HG02610 (cell line): ENCODE data around the gene NAGLU.

Experiments used
- ATAC-seq: cut with Tn5 transposase; IDR thresholded peaks from one replicate; pipeline ENCODE4 v1.9.1; 2021; ENCODE audit warnings: mild to moderate bottlenecking, moderate library complexity; ENCODE audit not compliant: unreplicated experiment

The NAGLU gene

GRCh38 chr17:42563143-42563509, 27.1 kb downstream of the NAGLU start:
- no peak for ATAC-seq

- ATAC-seq = no peak
These were observed 27.5 kb downstream of the NAGLU start for GRCh38 chr17:42563543-42563942.

- ATAC-seq = no peak
These were observed 27.9 kb downstream of the NAGLU start for GRCh38 chr17:42563950-42564349.

GRCh38 chr17:42564815-42565522, 28.9 kb downstream of the NAGLU start:
- no peak for ATAC-seq

- ATAC-seq = no peak
These were observed 29.6 kb downstream of the NAGLU start for GRCh38 chr17:42565523-42566214.

- no peak for ATAC-seq
These were observed 30.3 kb downstream of the NAGLU start for GRCh38 chr17:42566215-42566882.

- ATAC-seq = peak; percentile 54
These were observed 31.0 kb downstream of the NAGLU start, which contains the start of gene MLX for GRCh38 chr17:42566883-42567573. Gene MLX (plus strand): TSS chr17:42567100. CDS start chr17:42567125, 25 bp downstream.

GRCh38 chr17:42568341-42569111, 32.5 kb downstream of the NAGLU start:
- no peak for ATAC-seq

- no peak for ATAC-seq
These were observed 35.6 kb downstream of the NAGLU start for GRCh38 chr17:42571435-42572225.

GRCh38 chr17:42573095-42573494, 37.1 kb downstream of the NAGLU start:
- no peak for ATAC-seq

GRCh38 chr17:42574463-42574862, 38.4 kb downstream of the NAGLU start:
- ATAC-seq = no peak

GRCh38 chr17:42577140-42577531, 41.1 kb downstream of the NAGLU start:
- ATAC-seq = no peak

- ATAC-seq = peak; percentile 77
These were observed 41.7 kb downstream of the NAGLU start, which contains the start of gene PSMC3IP for GRCh38 chr17:42577532-42578281. Gene PSMC3IP (minus strand): TSS chr17:42577729. CDS start chr17:42577686, 43 bp downstream.

- ATAC-seq = peak; percentile 47
These were observed 42.3 kb downstream of the NAGLU start for GRCh38 chr17:42578282-42578869.

- ATAC-seq = no peak
These were observed 43.9 kb downstream of the NAGLU start for GRCh38 chr17:42579794-42580551.

- no peak for ATAC-seq
These were observed 45.8 kb downstream of the NAGLU start for GRCh38 chr17:42581744-42582270.

- no peak for ATAC-seq
These were observed 48.8 kb downstream of the NAGLU start for GRCh38 chr17:42584880-42585279.

GRCh38 chr17:42585353-42585752, 49.3 kb downstream of the NAGLU start:
- ATAC-seq = no peak
